CD14-positive monocyte (primary cell): ENCODE measurements around the gene PTP4A1. TPM values are rescaled to one million over a fixed set of nuclear protein-coding genes. Genes with fewer than 3 reads are reported as not detected.
"Not testable (repeated sequence)": the region's sequence is repeated elsewhere in the genome, so short reads cannot be mapped to it uniquely, and the experiment has no call there.

Source experiments
- DNase-seq, 3 donors: peaks; one replicate each; pipeline ENCODE4 v3.0.0-alpha.2; 2011 to 2022
- H2AFZ ChIP-seq: 2 replicates; pipeline ENCODE4 v1.6.0; 2012; ENCODE audit warnings: mild to moderate bottlenecking, low read depth, low read length, inconsistent platforms; ENCODE audit not compliant: insufficient read depth, poor library complexity, severe bottlenecking
- H3K27ac ChIP-seq, 2 donors: 1 replicate in 1 of 2; 2 replicates in 1 of 2; pipeline ENCODE4 v1.5.1; 2012 to 2013; ENCODE audit warnings: low read length in 2 of 2, control low read depth in 1 of 2, inconsistent platforms in 1 of 2, low read depth in 1 of 2, mild to moderate bottlenecking in 1 of 2
- H3K27me3 ChIP-seq, 2 donors: one replicate each; pipeline versions ENCODE4 v1.6.0 to v1.6.1; 2011 to 2013; ENCODE audit warnings: low read length in 2 of 2; ENCODE audit not compliant: control insufficient read depth in 2 of 2, insufficient read depth in 2 of 2
- H3K36me3 ChIP-seq, 2 donors: replicated peaks in 1 of 2; 1 replicate in 1 of 2; 2 replicates in 1 of 2; pipeline versions ENCODE4 v1.5.1 to v1.6.1; 2012 to 2013; ENCODE audit warnings: low read length in 2 of 2, control low read depth in 1 of 2, inconsistent platforms in 1 of 2, mild to moderate bottlenecking in 1 of 2; ENCODE audit not compliant: insufficient read depth in 2 of 2, control insufficient read depth in 1 of 2
- H3K4me1 ChIP-seq, 2 donors: 1 replicate in 1 of 2; 2 replicates in 1 of 2; pipeline versions ENCODE4 v1.5.1 to v1.6.1; 2012 to 2013; ENCODE audit warnings: low read length in 2 of 2, control low read depth in 1 of 2, inconsistent platforms in 1 of 2, mild to moderate bottlenecking in 1 of 2, moderate library complexity in 1 of 2; ENCODE audit not compliant: insufficient read depth in 2 of 2, control insufficient read depth in 1 of 2
- H3K4me2 ChIP-seq: replicated peaks from 2 replicates; pipeline ENCODE3; 2012; ENCODE audit warnings: low read length, moderate library complexity, mild to moderate bottlenecking; ENCODE audit not compliant: poor library complexity, severe bottlenecking; ENCODE audit errors: extremely low read depth
- H3K4me3 ChIP-seq, 3 experiments: fragments of 200-600 bp in 1 of 3; sonication (generic) in 1 of 3; replicated peaks in 1 of 3; 1 replicate in 2 of 3; 2 replicates in 1 of 3; pipeline ENCODE4 v1.5.1; 2011 to 2013; ENCODE audit warnings: low read length in 3 of 3, mild to moderate bottlenecking in 3 of 3, control low read depth in 2 of 3, low read depth in 2 of 3, inconsistent platforms in 1 of 3, moderate library complexity in 1 of 3
- H3K79me2 ChIP-seq: 2 replicates; pipeline ENCODE4 v1.6.0; 2012; ENCODE audit warnings: mild to moderate bottlenecking, control low read depth, inconsistent platforms, low read length, moderate library complexity; ENCODE audit not compliant: insufficient read depth
- H3K9ac ChIP-seq: 2 replicates; pipeline ENCODE4 v1.6.0; 2017; ENCODE audit warnings: low read length, mild to moderate bottlenecking; ENCODE audit not compliant: insufficient read depth, poor library complexity, severe bottlenecking
- H3K9me3 ChIP-seq, 2 donors: replicated peaks in 1 of 2; 1 replicate in 1 of 2; 2 replicates in 1 of 2; pipeline versions ENCODE4 v1.5.1 to v1.6.1; 2012 to 2013; ENCODE audit warnings: low read length in 2 of 2, control low read depth in 1 of 2; ENCODE audit not compliant: control insufficient read depth in 1 of 2, insufficient read depth in 1 of 2
- H4K20me1 ChIP-seq: 2 replicates; pipeline ENCODE4 v1.6.0; 2012; ENCODE audit warnings: mild to moderate bottlenecking, low read length, control low read depth, moderate library complexity; ENCODE audit not compliant: insufficient read depth
- H3K27ac Mint-ChIP-seq, 7 donors: one replicate each; pipeline ENCODE4 v1.8.0; 2020; ENCODE audit warnings: mild to moderate bottlenecking in 7 of 7, mixed read lengths in 7 of 7, moderate library complexity in 6 of 7, inconsistent platforms in 2 of 7
- H3K27me3 Mint-ChIP-seq, 3 donors: one replicate each; pipeline ENCODE4 v1.8.0; 2021 to 2022; ENCODE audit warnings: low read depth in 3 of 3, mild to moderate bottlenecking in 3 of 3, mixed read lengths in 3 of 3, moderate library complexity in 3 of 3, inconsistent platforms in 1 of 3
- H3K36me3 Mint-ChIP-seq, 2 donors: one replicate each; pipeline ENCODE4 v1.8.0; 2020; ENCODE audit warnings: mixed read lengths in 2 of 2, inconsistent platforms in 1 of 2, mild to moderate bottlenecking in 1 of 2
- H3K4me1 Mint-ChIP-seq: one replicate; pipeline ENCODE4 v1.8.0; 2020; ENCODE audit warnings: mild to moderate bottlenecking, mixed read lengths
- H3K4me3 Mint-ChIP-seq, 2 donors: one replicate each; pipeline ENCODE4 v1.8.0; 2020; ENCODE audit warnings: mild to moderate bottlenecking in 2 of 2, mixed read lengths in 2 of 2, moderate library complexity in 1 of 2
- H3K9me3 Mint-ChIP-seq, 7 donors: one replicate each; pipeline ENCODE4 v1.8.0; 2020 to 2022; ENCODE audit warnings: mixed read lengths in 7 of 7, mild to moderate bottlenecking in 6 of 7, moderate library complexity in 6 of 7, inconsistent platforms in 2 of 7
- WGBS: methylation state at CpG from one replicate; pipeline ENCODE4 v1.1.5; 2013; ENCODE audit warnings: missing lambda C conversion rate; ENCODE audit not compliant: insufficient coverage; 5-methylcytosine and 5-hydroxymethylcytosine counted together
- intact Hi-C, 2 donors: fragments of 100-400 bp; cut with micrococcal nuclease; formaldehyde crosslinking; loops; one replicate each; pipeline versions ENCODE4 v1.15.0 to v1.15.1; 2023
- polyA plus RNA-seq, 3 donors: library from polyadenylated mRNA; depleted of rRNA in 1 of 3; unstranded in 2 of 3; stranded (reverse) in 1 of 3; fragments of 300-500 nt in 2 of 3; fragments of >200 nt in 1 of 3; fragmentation: Illumina TruSeq in 2 of 3; gene quantifications; 1 replicate in 2 of 3; 2 replicates in 1 of 3; pipeline ENCODE4 v1.2.3, GENCODE V29; 2012 to 2021
- TF ChIP-seq, protein P1 (sequence below): fragments of 200-600 bp; IDR thresholded peaks from one replicate; pipeline ENCODE4 v1.8.0; 2022; ENCODE audit warnings: antibody characterized with exemption, mild to moderate bottlenecking

Gene PTP4A1
- polyA plus RNA-seq, 3 donors = 73.4 to 106 (median 96.1) TPM

DNA sequence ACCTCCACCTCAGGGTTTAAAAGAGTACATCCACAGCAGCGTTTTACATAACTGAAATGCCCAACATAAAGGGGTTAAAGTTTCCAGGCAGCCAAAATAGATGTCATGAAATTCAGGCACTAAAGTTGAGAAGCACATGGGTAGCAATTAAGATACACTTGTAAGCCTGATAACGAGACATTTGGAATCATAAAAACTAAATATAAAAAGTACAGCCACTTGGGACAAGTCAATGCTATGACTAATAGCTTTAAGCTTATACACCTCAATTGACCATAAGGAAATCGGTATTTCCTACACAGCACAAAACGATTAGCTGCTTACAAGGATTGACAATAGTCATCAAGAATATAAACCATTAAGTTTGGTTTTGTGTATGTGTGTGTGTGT is 11.8 kb downstream of the PTP4A1 start:
- Histone ChIP-seq H3K4me3 (no peak overlapping the region), H4K20me1 (peaks cover 12% of the 10 kb centered on the region), H3K36me3 (peaks cover 34 to 47% of the 10 kb centered on the region in 2 donors), H3K27me3 (no peaks in the 10 kb centered on the region), H3K4me1 (no peaks in the 10 kb centered on the region), H2AFZ (no peak overlapping the region), H3K9ac (no peak overlapping the region), H3K9me3 (no peaks in the 10 kb centered on the region), H3K4me2 (no peak overlapping the region), H3K27ac (no peak overlapping the region), H3K79me2 (no peaks in the 10 kb centered on the region)
- Mint-ChIP-seq H3K4me3 (no peak overlapping the region), H3K9me3 (no peaks in the 10 kb centered on the region), H3K27me3 (peaks cover 2 to 3% (median 2%) of the 10 kb centered on the region in 3 donors), H3K4me1 (no peaks in the 10 kb centered on the region), H3K36me3 (peaks cover 33 to 44% of the 10 kb centered on the region in 2 donors), H3K27ac (no peak overlapping the region)
- intact Hi-C loops = no loop called here
- DNase-seq = no peak
- TF ChIP-seq, protein P1, sequence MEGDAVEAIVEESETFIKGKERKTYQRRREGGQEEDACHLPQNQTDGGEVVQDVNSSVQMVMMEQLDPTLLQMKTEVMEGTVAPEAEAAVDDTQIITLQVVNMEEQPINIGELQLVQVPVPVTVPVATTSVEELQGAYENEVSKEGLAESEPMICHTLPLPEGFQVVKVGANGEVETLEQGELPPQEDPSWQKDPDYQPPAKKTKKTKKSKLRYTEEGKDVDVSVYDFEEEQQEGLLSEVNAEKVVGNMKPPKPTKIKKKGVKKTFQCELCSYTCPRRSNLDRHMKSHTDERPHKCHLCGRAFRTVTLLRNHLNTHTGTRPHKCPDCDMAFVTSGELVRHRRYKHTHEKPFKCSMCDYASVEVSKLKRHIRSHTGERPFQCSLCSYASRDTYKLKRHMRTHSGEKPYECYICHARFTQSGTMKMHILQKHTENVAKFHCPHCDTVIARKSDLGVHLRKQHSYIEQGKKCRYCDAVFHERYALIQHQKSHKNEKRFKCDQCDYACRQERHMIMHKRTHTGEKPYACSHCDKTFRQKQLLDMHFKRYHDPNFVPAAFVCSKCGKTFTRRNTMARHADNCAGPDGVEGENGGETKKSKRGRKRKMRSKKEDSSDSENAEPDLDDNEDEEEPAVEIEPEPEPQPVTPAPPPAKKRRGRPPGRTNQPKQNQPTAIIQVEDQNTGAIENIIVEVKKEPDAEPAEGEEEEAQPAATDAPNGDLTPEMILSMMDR = no peak
- WGBS = 100% methylated on average over 1 of the region's 4 CpGs

DNA sequence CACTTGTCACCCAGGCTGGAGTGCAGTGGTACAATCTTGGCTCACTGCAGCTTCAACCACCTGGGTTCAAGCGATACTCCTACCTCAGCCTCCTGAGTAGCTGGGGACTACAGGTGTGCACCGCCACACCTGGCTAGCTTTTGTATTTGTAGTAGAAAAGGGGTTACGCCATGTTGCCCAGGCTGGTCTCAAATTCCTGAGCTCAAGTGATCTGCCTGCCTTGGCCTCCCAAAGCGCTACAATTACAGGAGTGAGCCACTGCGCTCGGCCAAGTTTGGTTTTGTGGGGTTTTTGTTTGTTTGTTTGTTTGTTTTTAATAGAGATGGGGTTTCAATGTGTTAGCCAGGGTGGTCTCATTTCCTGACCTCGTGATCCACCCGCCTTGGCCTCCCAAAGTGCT is 12.3 kb downstream of the PTP4A1 start:
- no peak overlapping the region for H3K4me3 Mint-ChIP-seq
- H4K20me1 ChIP-seq = peaks cover 12% of the 10 kb centered on the region
- H3K9me3 ChIP-seq = no peaks in the 10 kb centered on the region
- H3K4me1 Mint-ChIP-seq = no peaks in the 10 kb centered on the region
- no peak for DNase-seq
- peak overlapping the region in 1 of 7 donors; percentile 66 for H3K27ac Mint-ChIP-seq
- 100% methylated on average over 5 of the region's 8 CpGs for WGBS
- no peaks in the 10 kb centered on the region for H3K79me2 ChIP-seq
- peaks cover 2 to 3% (median 2%) of the 10 kb centered on the region in 3 donors for H3K27me3 Mint-ChIP-seq
- intact Hi-C loops = no loop called here
- no peak overlapping the region for H3K27ac ChIP-seq
- H3K36me3 ChIP-seq = peaks cover 30 to 43% of the 10 kb centered on the region in 2 donors
- H3K4me3 ChIP-seq = no peak overlapping the region
- peaks cover 31 to 40% of the 10 kb centered on the region in 2 donors for H3K36me3 Mint-ChIP-seq
- no peaks in the 10 kb centered on the region for H3K27me3 ChIP-seq
- H3K9ac ChIP-seq = no peak overlapping the region
- H3K4me2 ChIP-seq = no peak overlapping the region
- H3K4me1 ChIP-seq = no peaks in the 10 kb centered on the region
- TF ChIP-seq, protein P1 = no peak
- no peak overlapping the region for H2AFZ ChIP-seq
- H3K9me3 Mint-ChIP-seq = no peaks in the 10 kb centered on the region

DNA sequence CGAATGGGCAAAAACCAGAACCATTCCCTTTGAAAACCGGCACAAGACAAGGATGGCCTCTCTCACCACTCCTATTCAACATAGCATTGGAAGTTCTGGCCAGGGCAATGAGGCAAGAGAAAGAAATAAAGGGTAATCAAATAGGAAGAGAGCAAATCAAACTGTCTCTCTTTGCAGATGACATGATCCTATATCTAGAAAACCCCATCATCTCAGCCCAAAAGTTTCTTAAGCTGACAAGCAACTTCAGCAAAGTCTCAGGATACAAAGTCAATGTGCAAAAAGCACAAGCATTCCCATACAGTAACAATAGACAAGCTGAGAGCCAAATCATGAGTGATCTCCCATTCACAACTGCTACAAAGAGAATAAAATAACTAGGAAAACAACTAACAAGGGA is 13.4 kb downstream of the PTP4A1 start:
- WGBS = no CpG with 5 or more reads among the region's 2 CpGs
- not testable (repeated sequence) for H3K4me1 Mint-ChIP-seq, H3K9me3 Mint-ChIP-seq

More for the DNA sequence above, 13.4 kb downstream of the PTP4A1 start:
- intact Hi-C loops, H4K20me1 ChIP-seq, DNase-seq, H3K4me3 Mint-ChIP-seq, H3K27me3 Mint-ChIP-seq, H3K27ac ChIP-seq, H3K79me2 ChIP-seq, H3K4me3 ChIP-seq, H3K4me2 ChIP-seq, H3K9me3 ChIP-seq, H2AFZ ChIP-seq, H3K27me3 ChIP-seq, H3K4me1 ChIP-seq, H3K9ac ChIP-seq: not testable (repeated sequence)
- peaks cover 19 to 32% of the 10 kb centered on the region in 2 donors for H3K36me3 ChIP-seq
- H3K27ac Mint-ChIP-seq = peak overlapping the region in 1 of 7 donors; percentile 1
- H3K36me3 Mint-ChIP-seq = peaks cover 21 to 29% of the 10 kb centered on the region in 2 donors
